ENCODE results near the gene SCN1A.

Gene SCN1A

GRCh38 chr2:166134252-166135151, 6.7 kb upstream of the SCN1A start:
- no peak for DNase-seq (ENCODE audit: low spot score)
- no peak overlapping the region for H3K27ac ChIP-seq (ENCODE audit: poor library complexity, severe bottlenecking)
- H3K9me3 ChIP-seq (ENCODE audit: severe bottlenecking) = no peaks in the 10 kb centered on the region
- TF ChIP-seq, protein P1, sequence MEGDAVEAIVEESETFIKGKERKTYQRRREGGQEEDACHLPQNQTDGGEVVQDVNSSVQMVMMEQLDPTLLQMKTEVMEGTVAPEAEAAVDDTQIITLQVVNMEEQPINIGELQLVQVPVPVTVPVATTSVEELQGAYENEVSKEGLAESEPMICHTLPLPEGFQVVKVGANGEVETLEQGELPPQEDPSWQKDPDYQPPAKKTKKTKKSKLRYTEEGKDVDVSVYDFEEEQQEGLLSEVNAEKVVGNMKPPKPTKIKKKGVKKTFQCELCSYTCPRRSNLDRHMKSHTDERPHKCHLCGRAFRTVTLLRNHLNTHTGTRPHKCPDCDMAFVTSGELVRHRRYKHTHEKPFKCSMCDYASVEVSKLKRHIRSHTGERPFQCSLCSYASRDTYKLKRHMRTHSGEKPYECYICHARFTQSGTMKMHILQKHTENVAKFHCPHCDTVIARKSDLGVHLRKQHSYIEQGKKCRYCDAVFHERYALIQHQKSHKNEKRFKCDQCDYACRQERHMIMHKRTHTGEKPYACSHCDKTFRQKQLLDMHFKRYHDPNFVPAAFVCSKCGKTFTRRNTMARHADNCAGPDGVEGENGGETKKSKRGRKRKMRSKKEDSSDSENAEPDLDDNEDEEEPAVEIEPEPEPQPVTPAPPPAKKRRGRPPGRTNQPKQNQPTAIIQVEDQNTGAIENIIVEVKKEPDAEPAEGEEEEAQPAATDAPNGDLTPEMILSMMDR (IDR thresholded peaks at IDR 0.05; ENCODE audit: poor library complexity, severe bottlenecking) = no peak
- no peak overlapping the region for H3K4me3 ChIP-seq (ENCODE audit: severe bottlenecking)
- no peaks in the 10 kb centered on the region for H3K36me3 ChIP-seq (ENCODE audit: low read depth)
- H3K27me3 ChIP-seq (ENCODE audit: insufficient read depth, poor library complexity, severe bottlenecking) = no peaks in the 10 kb centered on the region
- H3K4me1 ChIP-seq (ENCODE audit: insufficient read depth, poor library complexity, severe bottlenecking) = no peaks in the 10 kb centered on the region
- ATAC-seq (ENCODE audit: low read depth) = no peak

GRCh38 chr2:166133653-166134052, 5.8 kb upstream of the SCN1A start:
- Histone ChIP-seq H3K9me3 (ENCODE audit: severe bottlenecking) (no peaks in the 10 kb centered on the region), H3K36me3 (ENCODE audit: low read depth) (no peaks in the 10 kb centered on the region), H3K27ac (ENCODE audit: poor library complexity, severe bottlenecking) (no peak overlapping the region), H3K27me3 (ENCODE audit: insufficient read depth, poor library complexity, severe bottlenecking) (no peaks in the 10 kb centered on the region), H3K4me1 (ENCODE audit: insufficient read depth, poor library complexity, severe bottlenecking) (no peaks in the 10 kb centered on the region), H3K4me3 (ENCODE audit: severe bottlenecking) (no peak overlapping the region)
- TF ChIP-seq, protein P1 (IDR thresholded peaks at IDR 0.05; ENCODE audit: poor library complexity, severe bottlenecking) = no peak
- no peak for ATAC-seq (ENCODE audit: low read depth)
- DNase-seq (ENCODE audit: low spot score) = no peak

DNA sequence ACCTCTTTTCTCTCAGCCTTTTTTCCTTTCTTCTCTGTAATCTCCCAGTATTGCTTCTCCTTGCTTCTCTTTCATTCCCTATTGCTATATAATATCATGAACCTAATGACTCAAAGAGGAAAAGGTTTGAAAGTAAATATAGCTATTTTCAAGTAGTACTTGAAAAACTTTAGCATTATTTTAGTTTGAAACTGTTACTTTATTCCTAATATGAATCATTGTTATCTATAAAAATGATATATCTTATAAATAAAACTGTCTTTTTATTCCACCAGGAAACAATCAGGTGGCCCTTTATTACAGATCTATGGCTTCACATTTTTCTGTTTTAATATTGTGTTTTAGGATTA, 311 bp upstream of the SCN1A start:
- Histone ChIP-seq H3K27me3 (ENCODE audit: insufficient read depth, poor library complexity, severe bottlenecking) (no peaks in the 10 kb centered on the region), H3K4me1 (ENCODE audit: insufficient read depth, poor library complexity, severe bottlenecking) (peaks cover 14% of the 10 kb centered on the region), H3K4me3 (ENCODE audit: severe bottlenecking) (no peak overlapping the region), H3K9me3 (ENCODE audit: severe bottlenecking) (no peaks in the 10 kb centered on the region), H3K27ac (ENCODE audit: poor library complexity, severe bottlenecking) (no peak overlapping the region), H3K36me3 (ENCODE audit: low read depth) (no peaks in the 10 kb centered on the region)
- TF ChIP-seq, protein P1 (IDR thresholded peaks at IDR 0.05; ENCODE audit: poor library complexity, severe bottlenecking) = peak; percentile 73
- no peak for ATAC-seq (ENCODE audit: low read depth)
- DNase-seq (ENCODE audit: low spot score) = no peak

DNA sequence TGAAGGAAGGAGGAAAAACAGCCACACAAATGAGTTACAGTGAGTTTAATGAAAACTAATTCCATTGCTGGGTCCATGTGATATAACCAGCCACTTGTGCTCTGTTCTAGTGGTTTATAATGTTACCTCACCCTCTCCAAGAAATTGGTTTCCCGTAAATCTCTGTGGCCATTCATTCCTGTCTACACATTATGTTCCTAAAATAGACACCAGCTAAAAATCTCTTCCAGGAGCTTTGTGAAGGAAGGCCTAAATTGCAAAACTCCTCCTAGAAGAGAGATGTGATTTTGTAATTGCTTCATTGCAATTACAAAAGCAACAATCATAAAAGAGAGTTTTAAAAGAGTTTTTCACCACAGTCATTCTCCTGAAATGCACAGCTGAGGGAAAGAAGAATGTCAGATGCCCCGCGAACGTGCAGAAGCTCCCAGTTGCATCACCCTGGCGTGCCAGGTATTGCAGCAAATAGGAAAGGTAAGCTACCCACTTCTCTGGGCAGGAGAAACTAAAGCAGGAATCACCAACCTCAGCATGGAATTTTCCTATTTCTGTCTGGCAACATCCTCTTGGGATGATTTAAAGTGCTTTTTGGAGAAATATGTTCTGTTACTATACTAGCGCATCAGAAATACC, 1.7 kb downstream of the SCN1A start:
- TF ChIP-seq, protein P1 (IDR thresholded peaks at IDR 0.05; ENCODE audit: poor library complexity, severe bottlenecking) = no peak
- H3K9me3 ChIP-seq (ENCODE audit: severe bottlenecking) = no peaks in the 10 kb centered on the region
- DNase-seq (ENCODE audit: low spot score) (no peak), ATAC-seq (ENCODE audit: low read depth) (peak; percentile 78)
- peaks cover 14% of the 10 kb centered on the region for H3K4me1 ChIP-seq (ENCODE audit: insufficient read depth, poor library complexity, severe bottlenecking)
- H3K27me3 ChIP-seq (ENCODE audit: insufficient read depth, poor library complexity, severe bottlenecking) = no peaks in the 10 kb centered on the region
- no peaks in the 10 kb centered on the region for H3K36me3 ChIP-seq (ENCODE audit: low read depth)
- H3K4me3 ChIP-seq (ENCODE audit: severe bottlenecking) = no peak overlapping the region
- H3K27ac ChIP-seq (ENCODE audit: poor library complexity, severe bottlenecking) = peak overlapping the region; percentile 24

GRCh38 chr2:166125557-166125956, 2.3 kb downstream of the SCN1A start:
- H3K9me3 ChIP-seq (ENCODE audit: severe bottlenecking) = no peaks in the 10 kb centered on the region
- H3K4me3 ChIP-seq (ENCODE audit: severe bottlenecking) = no peak overlapping the region
- H3K36me3 ChIP-seq (ENCODE audit: low read depth) = no peaks in the 10 kb centered on the region
- TF ChIP-seq, protein P1 (IDR thresholded peaks at IDR 0.05; ENCODE audit: poor library complexity, severe bottlenecking) = no peak
- DNase-seq (ENCODE audit: low spot score) (no peak), ATAC-seq (ENCODE audit: low read depth) (no peak)
- H3K27ac ChIP-seq (ENCODE audit: poor library complexity, severe bottlenecking) = peak overlapping the region; percentile 24
- H3K4me1 ChIP-seq (ENCODE audit: insufficient read depth, poor library complexity, severe bottlenecking) = peaks cover 14% of the 10 kb centered on the region
- H3K27me3 ChIP-seq (ENCODE audit: insufficient read depth, poor library complexity, severe bottlenecking) = no peaks in the 10 kb centered on the region

All from RWPE2 (cell line).